K562 (cell line): ENCODE measurements around the gene LIN28B.

ENCODE experiments used
- ATF1 ChIP-seq, 2 experiments: fragments of 450-650 bp in 1 of 2; IDR thresholded peaks; 2 replicates each; pipeline ENCODE4 v1.6.1; 2016; ENCODE audit warnings: missing compliant biosample characterization in 1 of 2, missing genetic modification characterization in 1 of 2
- CTCF ChIP-seq, 3 experiments: IDR thresholded peaks in 2 of 3; conservative IDR thresholded peaks in 1 of 3; 2 replicates each; pipeline ENCODE4 v1.5.1; 2011 to 2012; ENCODE audit warnings: low read length in 3 of 3, mild to moderate bottlenecking in 3 of 3, control low read depth in 2 of 3, improper control_type of control experiment in 1 of 3, inconsistent platforms in 1 of 3, low read depth in 1 of 3, mixed read lengths in 1 of 3, moderate library complexity in 1 of 3; ENCODE audit not compliant: insufficient read depth in 2 of 3
- ELK1 ChIP-seq: sonication (generic); formaldehyde crosslinking; IDR thresholded peaks from 2 replicates; pipeline ENCODE4 v1.8.1; 2022; ENCODE audit warnings: missing genetic modification reagents
- EZH2 ChIP-seq: IDR thresholded peaks from 2 replicates; pipeline ENCODE4 v1.6.1; 2012; ENCODE audit warnings: low read depth, mild to moderate bottlenecking, inconsistent platforms, low read length, borderline replicate concordance
- GABPA ChIP-seq: fragments of 200-800 bp; sonication (Bioruptor generic); conservative IDR thresholded peaks from 2 replicates; pipeline ENCODE4 v1.6.1; 2016; ENCODE audit warnings: low read depth, missing genetic modification characterization, missing compliant biosample characterization
- MAFK ChIP-seq: IDR thresholded peaks from 2 replicates; pipeline ENCODE4 v1.6.1; 2011; ENCODE audit warnings: low read length, improper control_type of control experiment
- MYNN ChIP-seq, 2 experiments: sonication (generic); formaldehyde crosslinking in 1 of 2; IDR thresholded peaks; 2 replicates each; pipeline versions ENCODE4 v1.5.0 to v1.6.1; 2016 to 2020; ENCODE audit warnings: antibody characterized with exemption in 1 of 2, missing genetic modification reagents in 1 of 2
- NFATC3 ChIP-seq: fragments of 450-650 bp; IDR thresholded peaks from 2 replicates; pipeline ENCODE4 v1.6.1; 2017; ENCODE audit warnings: mild to moderate bottlenecking
- NFYB ChIP-seq: IDR thresholded peaks from 2 replicates; pipeline ENCODE4 v1.6.1; 2011; ENCODE audit warnings: mild to moderate bottlenecking, moderate library complexity; ENCODE audit not compliant: insufficient read length; ENCODE audit errors: extremely low read depth
- POLR2AphosphoS5 ChIP-seq: IDR thresholded peaks from 2 replicates; pipeline ENCODE4 v1.6.1; 2011; ENCODE audit warnings: mild to moderate bottlenecking, low read depth, low read length, moderate library complexity; ENCODE audit not compliant: control insufficient read depth, insufficient read depth
- SMC3 ChIP-seq: conservative IDR thresholded peaks from 2 replicates; pipeline ENCODE4 v1.6.1; 2011; ENCODE audit warnings: low read depth, low read length, improper control_type of control experiment; ENCODE audit not compliant: insufficient read depth
- TAF1 ChIP-seq: IDR thresholded peaks from 2 replicates; pipeline ENCODE4 v1.6.1; 2011; ENCODE audit warnings: mild to moderate bottlenecking, low read length, moderate library complexity; ENCODE audit not compliant: insufficient read depth, control insufficient read depth, severe bottlenecking; ENCODE audit errors: extremely low read depth
- ZNF512 ChIP-seq: IDR thresholded peaks from 2 replicates; pipeline ENCODE4 v1.6.1; 2016; ENCODE audit warnings: missing genetic modification characterization, missing compliant biosample characterization
- ZNF699 ChIP-seq: fragments of 250-450 bp; sonication (Bioruptor Pico); IDR thresholded peaks from 2 replicates; pipeline ENCODE4 v1.8.0; 2021; ENCODE audit warnings: mild to moderate bottlenecking, moderate library complexity; ENCODE audit not compliant: insufficient replicate concordance

- no peak for TF ChIP-seq MAFK
- TF ChIP-seq CTCF (IDR thresholded peaks at IDR 0.05 in 2 of 3, conservative IDR thresholded peaks at IDR 0.05 in 1 of 3; ENCODE audit: insufficient read depth in 2 of 3, low read depth in 1 of 3, low read length in 3 of 3), result no peak
- no peak for TF ChIP-seq TAF1
- TF ChIP-seq ATF1 (CRISPR knock-in tag; IDR thresholded peaks at IDR 0.05), result no peak
- no peak for TF ChIP-seq ATF1 (tag; IDR thresholded peaks at IDR 0.05)
- TF ChIP-seq POLR2AphosphoS5, result no peak
- TF ChIP-seq MYNN (IDR thresholded peaks at IDR 0.05), result no peak
- no peak for TF ChIP-seq MYNN (CRISPR knock-in tag; IDR thresholded peaks at IDR 0.05)
- TF ChIP-seq GABPA (tag), result no peak
- TF ChIP-seq ZNF512 (tag), result no peak
- TF ChIP-seq NFYB, result no peak
- TF ChIP-seq EZH2, result no peak
- no peak for TF ChIP-seq ELK1
- no peak for TF ChIP-seq ZNF699 (CRISPR knock-in tag)
- no peak for TF ChIP-seq NFATC3
- no peak for TF ChIP-seq SMC3
These were observed 26.9 kb downstream of the LIN28B start for GRCh38 chr6:104983776-104984175.
